ENCODE data around the gene KRTAP24-1.

- TF ChIP-seq CTCF (IDR thresholded peaks at IDR 0.05; ENCODE audit: insufficient read depth, low read length, poor library complexity, severe bottlenecking) (no peak), EZH2phosphoT487 (conservative IDR thresholded peaks at IDR 0.05; ENCODE audit: low read length) (no peak)
Observed at GRCh38 chr21:30271611-30272010, 11.1 kb downstream of the KRTAP24-1 start.
